Measurements from ENCODE around the gene GIGYF2.

DNA sequence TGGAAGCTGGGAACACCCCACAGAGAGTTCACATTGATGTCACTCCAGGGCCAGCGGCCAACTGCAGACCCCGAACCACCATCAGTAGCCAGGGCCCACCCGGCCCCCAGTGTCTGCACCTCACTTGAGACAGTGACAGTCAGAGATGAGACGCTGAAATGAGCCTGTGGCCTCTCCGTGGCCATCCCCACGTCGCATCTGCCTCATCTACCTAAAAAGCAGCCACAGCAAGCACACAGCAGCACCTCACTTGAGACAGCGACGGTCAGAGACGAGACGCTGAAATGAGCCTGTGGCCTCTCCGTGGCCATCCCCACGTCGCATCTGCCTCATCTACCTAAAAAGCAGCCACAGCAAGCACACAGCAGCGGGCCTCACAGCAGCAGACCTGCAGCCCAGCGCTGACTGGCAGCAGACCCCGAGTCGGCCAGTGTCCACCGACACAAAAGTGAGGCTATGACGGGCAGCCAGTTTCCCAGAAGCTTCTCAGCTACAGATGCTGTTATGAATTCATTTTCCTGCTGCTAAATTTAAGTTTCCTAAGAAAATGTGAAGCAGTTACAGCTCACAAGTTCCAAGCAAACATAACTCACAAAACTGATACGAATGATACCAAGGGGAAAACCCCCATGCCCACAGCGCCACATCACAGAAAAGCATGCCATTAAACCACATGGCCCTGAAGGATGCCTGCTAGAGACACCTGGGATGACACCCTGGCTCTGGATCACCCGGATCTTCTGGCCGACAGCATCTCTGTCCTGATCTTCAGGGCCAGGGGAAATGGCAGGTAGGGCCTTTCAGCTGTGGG is 200.7 kb downstream of the GIGYF2 start:
- no peak for TF ChIP-seq ZNF70 (CRISPR knock-in tag; IDR thresholded peaks at IDR 0.05)
- no peak for TF ChIP-seq ZFP30 (CRISPR knock-in tag; IDR thresholded peaks at IDR 0.05)
- TF ChIP-seq, protein P1, sequence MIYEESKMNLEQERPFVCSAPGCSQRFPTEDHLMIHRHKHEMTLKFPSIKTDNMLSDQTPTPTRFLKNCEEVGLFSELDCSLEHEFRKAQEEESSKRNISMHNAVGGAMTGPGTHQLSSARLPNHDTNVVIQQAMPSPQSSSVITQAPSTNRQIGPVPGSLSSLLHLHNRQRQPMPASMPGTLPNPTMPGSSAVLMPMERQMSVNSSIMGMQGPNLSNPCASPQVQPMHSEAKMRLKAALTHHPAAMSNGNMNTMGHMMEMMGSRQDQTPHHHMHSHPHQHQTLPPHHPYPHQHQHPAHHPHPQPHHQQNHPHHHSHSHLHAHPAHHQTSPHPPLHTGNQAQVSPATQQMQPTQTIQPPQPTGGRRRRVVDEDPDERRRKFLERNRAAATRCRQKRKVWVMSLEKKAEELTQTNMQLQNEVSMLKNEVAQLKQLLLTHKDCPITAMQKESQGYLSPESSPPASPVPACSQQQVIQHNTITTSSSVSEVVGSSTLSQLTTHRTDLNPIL (CRISPR knock-in tag; IDR thresholded peaks at IDR 0.05; ENCODE audit: low read depth): no peak
- TF ChIP-seq ZFP3 (CRISPR knock-in tag; IDR thresholded peaks at IDR 0.05): no peak
- TF ChIP-seq, protein P2, sequence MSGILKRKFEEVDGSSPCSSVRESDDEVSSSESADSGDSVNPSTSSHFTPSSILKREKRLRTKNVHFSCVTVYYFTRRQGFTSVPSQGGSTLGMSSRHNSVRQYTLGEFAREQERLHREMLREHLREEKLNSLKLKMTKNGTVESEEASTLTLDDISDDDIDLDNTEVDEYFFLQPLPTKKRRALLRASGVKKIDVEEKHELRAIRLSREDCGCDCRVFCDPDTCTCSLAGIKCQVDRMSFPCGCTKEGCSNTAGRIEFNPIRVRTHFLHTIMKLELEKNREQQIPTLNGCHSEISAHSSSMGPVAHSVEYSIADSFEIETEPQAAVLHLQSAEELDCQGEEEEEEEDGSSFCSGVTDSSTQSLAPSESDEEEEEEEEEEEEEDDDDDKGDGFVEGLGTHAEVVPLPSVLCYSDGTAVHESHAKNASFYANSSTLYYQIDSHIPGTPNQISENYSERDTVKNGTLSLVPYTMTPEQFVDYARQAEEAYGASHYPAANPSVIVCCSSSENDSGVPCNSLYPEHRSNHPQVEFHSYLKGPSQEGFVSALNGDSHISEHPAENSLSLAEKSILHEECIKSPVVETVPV (CRISPR knock-in tag; IDR thresholded peaks at IDR 0.05): no peak
- TF ChIP-seq ZNF565 (CRISPR knock-in tag; conservative IDR thresholded peaks at IDR 0.05; ENCODE audit: low read depth): no peak
- TF ChIP-seq ZC3H10 (CRISPR knock-in tag; IDR thresholded peaks at IDR 0.05): no peak
- TF ChIP-seq, protein P3, sequence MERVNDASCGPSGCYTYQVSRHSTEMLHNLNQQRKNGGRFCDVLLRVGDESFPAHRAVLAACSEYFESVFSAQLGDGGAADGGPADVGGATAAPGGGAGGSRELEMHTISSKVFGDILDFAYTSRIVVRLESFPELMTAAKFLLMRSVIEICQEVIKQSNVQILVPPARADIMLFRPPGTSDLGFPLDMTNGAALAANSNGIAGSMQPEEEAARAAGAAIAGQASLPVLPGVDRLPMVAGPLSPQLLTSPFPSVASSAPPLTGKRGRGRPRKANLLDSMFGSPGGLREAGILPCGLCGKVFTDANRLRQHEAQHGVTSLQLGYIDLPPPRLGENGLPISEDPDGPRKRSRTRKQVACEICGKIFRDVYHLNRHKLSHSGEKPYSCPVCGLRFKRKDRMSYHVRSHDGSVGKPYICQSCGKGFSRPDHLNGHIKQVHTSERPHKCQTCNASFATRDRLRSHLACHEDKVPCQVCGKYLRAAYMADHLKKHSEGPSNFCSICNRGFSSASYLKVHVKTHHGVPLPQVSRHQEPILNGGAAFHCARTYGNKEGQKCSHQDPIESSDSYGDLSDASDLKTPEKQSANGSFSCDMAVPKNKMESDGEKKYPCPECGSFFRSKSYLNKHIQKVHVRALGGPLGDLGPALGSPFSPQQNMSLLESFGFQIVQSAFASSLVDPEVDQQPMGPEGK (CRISPR knock-in tag; IDR thresholded peaks at IDR 0.05; ENCODE audit: borderline replicate concordance): no peak
- TF ChIP-seq, protein P4, sequence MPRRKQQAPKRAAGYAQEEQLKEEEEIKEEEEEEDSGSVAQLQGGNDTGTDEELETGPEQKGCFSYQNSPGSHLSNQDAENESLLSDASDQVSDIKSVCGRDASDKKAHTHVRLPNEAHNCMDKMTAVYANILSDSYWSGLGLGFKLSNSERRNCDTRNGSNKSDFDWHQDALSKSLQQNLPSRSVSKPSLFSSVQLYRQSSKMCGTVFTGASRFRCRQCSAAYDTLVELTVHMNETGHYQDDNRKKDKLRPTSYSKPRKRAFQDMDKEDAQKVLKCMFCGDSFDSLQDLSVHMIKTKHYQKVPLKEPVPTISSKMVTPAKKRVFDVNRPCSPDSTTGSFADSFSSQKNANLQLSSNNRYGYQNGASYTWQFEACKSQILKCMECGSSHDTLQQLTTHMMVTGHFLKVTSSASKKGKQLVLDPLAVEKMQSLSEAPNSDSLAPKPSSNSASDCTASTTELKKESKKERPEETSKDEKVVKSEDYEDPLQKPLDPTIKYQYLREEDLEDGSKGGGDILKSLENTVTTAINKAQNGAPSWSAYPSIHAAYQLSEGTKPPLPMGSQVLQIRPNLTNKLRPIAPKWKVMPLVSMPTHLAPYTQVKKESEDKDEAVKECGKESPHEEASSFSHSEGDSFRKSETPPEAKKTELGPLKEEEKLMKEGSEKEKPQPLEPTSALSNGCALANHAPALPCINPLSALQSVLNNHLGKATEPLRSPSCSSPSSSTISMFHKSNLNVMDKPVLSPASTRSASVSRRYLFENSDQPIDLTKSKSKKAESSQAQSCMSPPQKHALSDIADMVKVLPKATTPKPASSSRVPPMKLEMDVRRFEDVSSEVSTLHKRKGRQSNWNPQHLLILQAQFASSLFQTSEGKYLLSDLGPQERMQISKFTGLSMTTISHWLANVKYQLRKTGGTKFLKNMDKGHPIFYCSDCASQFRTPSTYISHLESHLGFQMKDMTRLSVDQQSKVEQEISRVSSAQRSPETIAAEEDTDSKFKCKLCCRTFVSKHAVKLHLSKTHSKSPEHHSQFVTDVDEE (CRISPR knock-in tag; IDR thresholded peaks at IDR 0.05): no peak

All from SK-N-SH treated with all-trans-retinoic acid at 6 μM for 48 hours (cell line).